ENCODE results near the gene CNR1.

Gene CNR1

GRCh38 chr6:88143421-88144157 lies 22.6 kb downstream of the CNR1 start:
- DNase-seq (ENCODE audit: low read depth, low spot score), result no peak

GRCh38 chr6:88142297-88142668 lies 23.9 kb downstream of the CNR1 start:
- no peak for DNase-seq (ENCODE audit: low read depth, low spot score)

GRCh38 chr6:88141561-88142296 lies 24.4 kb downstream of the CNR1 start:
- no peak for DNase-seq (ENCODE audit: low read depth, low spot score)

GRCh38 chr6:88137915-88138314 lies 28.2 kb downstream of the CNR1 start:
- no peak for DNase-seq (ENCODE audit: low read depth, low spot score)

GRCh38 chr6:88135578-88136114 lies 30.5 kb downstream of the CNR1 start:
- no peak for DNase-seq (ENCODE audit: low read depth, low spot score)

- no peak for DNase-seq (ENCODE audit: low read depth, low spot score)
These were observed 31.6 kb downstream of the CNR1 start for GRCh38 chr6:88134575-88134974.

GRCh38 chr6:88133718-88134117 lies 32.4 kb downstream of the CNR1 start:
- no peak for DNase-seq (ENCODE audit: low read depth, low spot score)

- DNase-seq (ENCODE audit: low read depth, low spot score), result no peak
These were observed 41.1 kb downstream of the CNR1 start for GRCh38 chr6:88124925-88125557.

GRCh38 chr6:88120635-88121034 lies 45.5 kb downstream of the CNR1 start:
- DNase-seq (ENCODE audit: low read depth, low spot score), result no peak

- DNase-seq (ENCODE audit: low read depth, low spot score), result peak; percentile 9
These were observed 46.4 kb downstream of the CNR1 start for GRCh38 chr6:88119769-88120168.

GRCh38 chr6:88116276-88116675 lies 49.9 kb downstream of the CNR1 start:
- no peak for DNase-seq (ENCODE audit: low read depth, low spot score)

- no peak for DNase-seq (ENCODE audit: low read depth, low spot score)
These were observed 50.8 kb downstream of the CNR1 start for GRCh38 chr6:88115307-88115706.

GRCh38 chr6:88114838-88115237 lies 51.3 kb downstream of the CNR1 start:
- DNase-seq (ENCODE audit: low read depth, low spot score), result no peak

GRCh38 chr6:88111991-88112390 lies 54.2 kb downstream of the CNR1 start:
- DNase-seq (ENCODE audit: low read depth, low spot score), result no peak

GRCh38 chr6:88107241-88107640 lies 58.9 kb downstream of the CNR1 start:
- DNase-seq (ENCODE audit: low read depth, low spot score), result no peak

- no peak for DNase-seq (ENCODE audit: low read depth, low spot score)
These were observed 60.3 kb downstream of the CNR1 start for GRCh38 chr6:88105741-88106340.
